Measurements from ENCODE around the gene RHOG. TPM values are rescaled to one million over a fixed set of nuclear protein-coding genes. Genes with fewer than 3 reads are reported as not detected.

Gene RHOG
- total RNA-seq, 1 experiment from 2014 or later: 35.7 TPM

- DNase-seq (ENCODE audit: unreplicated experiment): peak; percentile 45
- TF ChIP-seq, protein P1, sequence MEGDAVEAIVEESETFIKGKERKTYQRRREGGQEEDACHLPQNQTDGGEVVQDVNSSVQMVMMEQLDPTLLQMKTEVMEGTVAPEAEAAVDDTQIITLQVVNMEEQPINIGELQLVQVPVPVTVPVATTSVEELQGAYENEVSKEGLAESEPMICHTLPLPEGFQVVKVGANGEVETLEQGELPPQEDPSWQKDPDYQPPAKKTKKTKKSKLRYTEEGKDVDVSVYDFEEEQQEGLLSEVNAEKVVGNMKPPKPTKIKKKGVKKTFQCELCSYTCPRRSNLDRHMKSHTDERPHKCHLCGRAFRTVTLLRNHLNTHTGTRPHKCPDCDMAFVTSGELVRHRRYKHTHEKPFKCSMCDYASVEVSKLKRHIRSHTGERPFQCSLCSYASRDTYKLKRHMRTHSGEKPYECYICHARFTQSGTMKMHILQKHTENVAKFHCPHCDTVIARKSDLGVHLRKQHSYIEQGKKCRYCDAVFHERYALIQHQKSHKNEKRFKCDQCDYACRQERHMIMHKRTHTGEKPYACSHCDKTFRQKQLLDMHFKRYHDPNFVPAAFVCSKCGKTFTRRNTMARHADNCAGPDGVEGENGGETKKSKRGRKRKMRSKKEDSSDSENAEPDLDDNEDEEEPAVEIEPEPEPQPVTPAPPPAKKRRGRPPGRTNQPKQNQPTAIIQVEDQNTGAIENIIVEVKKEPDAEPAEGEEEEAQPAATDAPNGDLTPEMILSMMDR (IDR thresholded peaks at IDR 0.05; ENCODE audit: unreplicated experiment): no peak
- Mint-ChIP-seq H3K9me3 (ENCODE audit: unreplicated experiment) (no peaks in the 10 kb centered on the region), H3K27ac (ENCODE audit: low read depth, unreplicated experiment) (peak overlapping the region; percentile 87), H3K4me1 (ENCODE audit: insufficient read depth, unreplicated experiment) (peaks cover 34% of the 10 kb centered on the region), H3K36me3 (ENCODE audit: insufficient read depth, unreplicated experiment) (peaks cover 7% of the 10 kb centered on the region), H3K4me3 (ENCODE audit: unreplicated experiment) (peak overlapping the region; percentile 99), H3K27me3 (ENCODE audit: insufficient read depth, unreplicated experiment) (no peaks in the 10 kb centered on the region)
- POLR2A ChIA-PET: interaction anchor here (0.7 to 3.0 kb wide), 24 partner anchors 9 to 247 kb away, joined by 3 to 57 read pairs (median 5); partner anchors contain the start of genes RHOG and RRM1
- intact Hi-C loops (cut with micrococcal nuclease): loop anchor here (1.0 to 10.0 kb wide), 4 partner anchors 49 to 216 kb away; no protein-coding TSS in a partner anchor
- TSS peak; percentile 28 for BruUV-seq (replicated peaks)
- CTCF ChIA-PET: interaction anchor here (0.5 to 20.5 kb wide), 30 partner anchors 9 to 330 kb away, joined by 3 to 1105 read pairs (median 9); partner anchors contain the start of genes PGAP2 and RHOG
Observed at GRCh38 chr11:3855808-3856491, 15.2 kb upstream of the RHOG start.

GRCh38 chr11:3854977-3855807 is 14.4 kb upstream of the RHOG start, which contains the start of gene STIM1:
STIM1 (plus strand) TSS chr11:3855664; CDS start chr11:3856271, 607 bp downstream.
- Mint-ChIP-seq H3K4me3 (ENCODE audit: unreplicated experiment) (peak within 1 kb of the TSS; percentile 99), H3K36me3 (ENCODE audit: insufficient read depth, unreplicated experiment) (peaks cover 7% of the 10 kb centered on the region), H3K4me1 (ENCODE audit: insufficient read depth, unreplicated experiment) (peaks cover 30% of the 10 kb centered on the region), H3K27me3 (ENCODE audit: insufficient read depth, unreplicated experiment) (no peaks in the 10 kb centered on the region), H3K9me3 (ENCODE audit: unreplicated experiment) (no peaks in the 10 kb centered on the region), H3K27ac (ENCODE audit: low read depth, unreplicated experiment) (peak within 1 kb of the TSS; percentile 87)
- TSS peak; percentile 64 for BruUV-seq (replicated peaks)
- ChIA-PET CTCF (interaction anchor here (0.5 to 20.5 kb wide), 68 partner anchors 9 to 683 kb away, joined by 3 to 1105 read pairs (median 6); partner anchors contain the start of genes PGAP2 and RHOG), POLR2A (interaction anchor here (0.6 to 3.0 kb wide), 33 partner anchors 9 to 247 kb away, joined by 3 to 57 read pairs (median 4); partner anchors contain the start of genes RHOG and RRM1)
- peak; percentile 94 for DNase-seq (ENCODE audit: unreplicated experiment)
- TF ChIP-seq, protein P1 (IDR thresholded peaks at IDR 0.05; ENCODE audit: unreplicated experiment): peak; percentile 95
- intact Hi-C loops (cut with micrococcal nuclease): loop anchor here (1.0 to 10.0 kb wide), 4 partner anchors 50 to 217 kb away; no protein-coding TSS in a partner anchor

DNA sequence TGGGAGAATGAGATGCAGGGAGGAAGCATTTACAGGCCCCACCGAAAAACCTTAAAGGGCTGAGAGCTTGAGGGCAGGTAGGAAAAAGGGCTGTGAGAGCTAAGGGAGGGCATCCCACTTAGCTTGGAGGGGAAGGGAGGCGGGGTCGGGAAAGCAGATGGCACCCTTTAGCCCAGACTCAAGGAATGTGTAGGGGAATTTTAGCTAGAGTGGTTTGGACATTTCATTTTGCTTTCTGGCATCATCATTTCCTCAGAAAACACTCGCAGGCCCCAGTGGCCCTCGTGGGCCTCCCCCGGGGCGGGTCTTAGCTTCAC is 13.9 kb upstream of the RHOG start:
- intact Hi-C loops (cut with micrococcal nuclease): loop anchor here (2.0 to 10.0 kb wide), 2 partner anchors 50 to 120 kb away; no protein-coding TSS in a partner anchor
- peak overlapping the region; percentile 99 for H3K4me3 Mint-ChIP-seq (ENCODE audit: unreplicated experiment)
- H3K27me3 Mint-ChIP-seq (ENCODE audit: insufficient read depth, unreplicated experiment): no peaks in the 10 kb centered on the region
- H3K36me3 Mint-ChIP-seq (ENCODE audit: insufficient read depth, unreplicated experiment): peaks cover 7% of the 10 kb centered on the region
- POLR2A ChIA-PET: interaction anchor here (0.6 to 3.0 kb wide), 24 partner anchors 10 to 243 kb away, joined by 3 to 57 read pairs (median 4); partner anchors contain the start of gene RHOG
- no peaks in the 10 kb centered on the region for H3K9me3 Mint-ChIP-seq (ENCODE audit: unreplicated experiment)
- TF ChIP-seq, protein P1 (IDR thresholded peaks at IDR 0.05; ENCODE audit: unreplicated experiment): no peak
- H3K4me1 Mint-ChIP-seq (ENCODE audit: insufficient read depth, unreplicated experiment): peaks cover 30% of the 10 kb centered on the region
- peak overlapping the region; percentile 87 for H3K27ac Mint-ChIP-seq (ENCODE audit: low read depth, unreplicated experiment)
- no peak for DNase-seq (ENCODE audit: unreplicated experiment)
- CTCF ChIA-PET: interaction anchor here (0.6 to 20.5 kb wide), 57 partner anchors 8 to 683 kb away, joined by 3 to 1105 read pairs (median 6); partner anchors contain the start of genes PGAP2 and RHOG
- BruUV-seq (replicated peaks): no TSS peak

All from MCF 10A (cell line).